Upper lobe of left lung (tissue), 6 donors: ENCODE results near the gene ADAMTS19. TPM values are rescaled to one million over a fixed set of nuclear protein-coding genes. Genes with fewer than 3 reads are reported as not detected.

Source experiments
- ATAC-seq, 2 donors: fragments of 200-7000 bp; cut with Tn5 transposase; one replicate each; pipeline ENCODE4 v1.9.1; 2022; ENCODE audit warnings: mild to moderate bottlenecking in 2 of 2, moderate library complexity in 2 of 2; ENCODE audit not compliant: low FRiP score in 2 of 2
- DNase-seq, 2 donors: peaks; one replicate each; pipeline ENCODE4 v3.0.0-alpha.2; 2019 to 2020
- H3K27ac ChIP-seq, 4 donors: fragments of 200-600 bp; sonication (generic); one replicate each; pipeline ENCODE4 v1.5.1; 2016 to 2019
- H3K27me3 ChIP-seq, 4 donors: fragments of 200-600 bp; sonication (generic); one replicate each; pipeline ENCODE4 v1.5.1; 2017 to 2019
- H3K36me3 ChIP-seq, 4 donors: fragments of 200-600 bp; sonication (generic); one replicate each; pipeline ENCODE4 v1.5.1; 2016 to 2019
- H3K4me1 ChIP-seq, 4 donors: fragments of 200-600 bp; sonication (generic); one replicate each; pipeline ENCODE4 v1.5.1; 2018 to 2019
- H3K4me3 ChIP-seq, 4 donors: fragments of 200-600 bp; sonication (generic); one replicate each; pipeline ENCODE4 v1.5.1; 2017 to 2019; ENCODE audit warnings: mild to moderate bottlenecking in 2 of 4, moderate library complexity in 1 of 4
- H3K9me3 ChIP-seq, 4 donors: fragments of 200-600 bp; sonication (generic); one replicate each; pipeline ENCODE4 v1.5.1; 2018 to 2019
- EP300 ChIP-seq, 4 donors: sonication (generic); formaldehyde crosslinking; IDR thresholded peaks; one replicate each; pipeline ENCODE4 v1.5.1; 2017; ENCODE audit warnings: antibody characterized with exemption in 4 of 4, control low read depth in 2 of 4
- POLR2A ChIP-seq, 4 donors: fragments of 450-650 bp; IDR thresholded peaks; one replicate each; pipeline ENCODE4 v1.5.1; 2016 to 2017; ENCODE audit warnings: antibody characterized with exemption in 4 of 4, mild to moderate bottlenecking in 2 of 4
- POLR2AphosphoS5 ChIP-seq, 2 donors: sonication (generic); formaldehyde crosslinking; IDR thresholded peaks; one replicate each; pipeline ENCODE4 v1.5.1; 2017; ENCODE audit warnings: antibody characterized with exemption in 2 of 2
- WGBS, 2 donors: methylation state at CpG; one replicate each; pipeline ENCODE4 v1.1.5; 2017 to 2018; 5-methylcytosine and 5-hydroxymethylcytosine counted together
- total RNA-seq, 6 donors: library from RNA; depleted of rRNA in 4 of 6; stranded (reverse); fragments of >200 nt in 4 of 6; gene quantifications; one replicate each; pipeline versions ENCODE4 v1.1.0 to v1.2.1, GENCODE V29; 2016 to 2021
- TF ChIP-seq, protein P1 (sequence below), 6 experiments: fragments of 450-650 bp in 4 of 6; fragments of 200-600 bp in 2 of 6; sonication (generic) in 2 of 6; IDR thresholded peaks; one replicate each; pipeline ENCODE4 v1.5.1; 2016 to 2019; ENCODE audit warnings: antibody characterized with exemption in 6 of 6
- donor health status: DM: no; HTN: no; CAD: no; lungs with moderate emphysema.
- donor health status: DM: no; HTN: yes; CAD: no; lungs with severe emphysema.

ADAMTS19 gene
- total RNA-seq, 6 donors from 2014 or later: 0.17 to 0.29 TPM; not detected in 4

DNA sequence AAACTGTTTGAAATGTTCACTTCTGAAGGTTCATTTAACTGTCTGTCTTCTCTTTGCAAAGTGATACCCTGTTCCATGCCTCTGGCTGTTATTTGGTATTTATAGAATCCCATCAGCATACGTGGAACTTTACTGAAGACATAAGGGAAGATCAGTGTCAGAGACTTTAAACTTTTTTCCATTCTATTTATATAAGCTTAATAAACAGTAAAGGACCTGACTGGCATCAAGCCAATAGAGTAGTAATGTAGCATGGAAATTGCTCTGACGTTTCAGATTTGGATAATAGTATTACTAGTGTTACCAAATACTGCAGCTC, 192.9 kb downstream of the ADAMTS19 start:
- H3K9me3 ChIP-seq: no peaks in the 10 kb centered on the region
- H3K27ac ChIP-seq: no peak overlapping the region
- TF ChIP-seq, protein P1, sequence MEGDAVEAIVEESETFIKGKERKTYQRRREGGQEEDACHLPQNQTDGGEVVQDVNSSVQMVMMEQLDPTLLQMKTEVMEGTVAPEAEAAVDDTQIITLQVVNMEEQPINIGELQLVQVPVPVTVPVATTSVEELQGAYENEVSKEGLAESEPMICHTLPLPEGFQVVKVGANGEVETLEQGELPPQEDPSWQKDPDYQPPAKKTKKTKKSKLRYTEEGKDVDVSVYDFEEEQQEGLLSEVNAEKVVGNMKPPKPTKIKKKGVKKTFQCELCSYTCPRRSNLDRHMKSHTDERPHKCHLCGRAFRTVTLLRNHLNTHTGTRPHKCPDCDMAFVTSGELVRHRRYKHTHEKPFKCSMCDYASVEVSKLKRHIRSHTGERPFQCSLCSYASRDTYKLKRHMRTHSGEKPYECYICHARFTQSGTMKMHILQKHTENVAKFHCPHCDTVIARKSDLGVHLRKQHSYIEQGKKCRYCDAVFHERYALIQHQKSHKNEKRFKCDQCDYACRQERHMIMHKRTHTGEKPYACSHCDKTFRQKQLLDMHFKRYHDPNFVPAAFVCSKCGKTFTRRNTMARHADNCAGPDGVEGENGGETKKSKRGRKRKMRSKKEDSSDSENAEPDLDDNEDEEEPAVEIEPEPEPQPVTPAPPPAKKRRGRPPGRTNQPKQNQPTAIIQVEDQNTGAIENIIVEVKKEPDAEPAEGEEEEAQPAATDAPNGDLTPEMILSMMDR (IDR thresholded peaks at IDR 0.05): no peak
- TF ChIP-seq POLR2AphosphoS5 (IDR thresholded peaks at IDR 0.05) (no peak), EP300 (IDR thresholded peaks at IDR 0.05) (no peak), POLR2A (IDR thresholded peaks at IDR 0.05) (no peak)
- ATAC-seq: no peak
- no peaks in the 10 kb centered on the region for H3K27me3 ChIP-seq
- no peak overlapping the region for H3K4me3 ChIP-seq
- H3K36me3 ChIP-seq: no peaks in the 10 kb centered on the region
- 23 to 33% methylated on average over 2 of the region's 2 CpGs for WGBS, 2 donors
- H3K4me1 ChIP-seq: no peaks in the 10 kb centered on the region
- DNase-seq: no peak

DNA sequence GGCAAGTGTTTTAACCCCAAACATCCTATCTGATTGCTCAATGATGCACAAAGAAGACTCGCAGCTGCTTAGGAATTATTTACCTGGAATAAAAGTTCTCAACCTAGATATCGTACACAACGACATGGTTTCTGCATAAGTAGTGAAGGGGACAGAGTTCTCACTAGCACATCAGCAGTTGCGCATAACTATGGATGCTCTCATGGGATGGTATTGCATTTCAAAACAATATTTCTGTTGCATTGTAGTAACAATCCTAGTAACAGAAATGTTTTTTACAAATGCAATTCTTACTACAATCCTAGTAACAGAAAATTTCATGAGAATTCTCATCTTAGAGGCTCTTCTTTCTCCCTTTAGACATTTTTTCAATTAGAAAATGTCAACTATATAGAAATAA, 193.3 kb downstream of the ADAMTS19 start:
- TF ChIP-seq POLR2A (IDR thresholded peaks at IDR 0.05) (no peak), EP300 (IDR thresholded peaks at IDR 0.05) (no peak), POLR2AphosphoS5 (IDR thresholded peaks at IDR 0.05) (no peak)
- TF ChIP-seq, protein P1 (IDR thresholded peaks at IDR 0.05): no peak
- Histone ChIP-seq H3K36me3 (no peaks in the 10 kb centered on the region), H3K27me3 (no peaks in the 10 kb centered on the region), H3K9me3 (no peaks in the 10 kb centered on the region), H3K4me3 (no peak overlapping the region), H3K27ac (no peak overlapping the region), H3K4me1 (no peaks in the 10 kb centered on the region)
- no peak for DNase-seq
- WGBS, 2 donors: 82 to 97% methylated on average over 4 of the region's 4 CpGs
- ATAC-seq: no peak

DNA sequence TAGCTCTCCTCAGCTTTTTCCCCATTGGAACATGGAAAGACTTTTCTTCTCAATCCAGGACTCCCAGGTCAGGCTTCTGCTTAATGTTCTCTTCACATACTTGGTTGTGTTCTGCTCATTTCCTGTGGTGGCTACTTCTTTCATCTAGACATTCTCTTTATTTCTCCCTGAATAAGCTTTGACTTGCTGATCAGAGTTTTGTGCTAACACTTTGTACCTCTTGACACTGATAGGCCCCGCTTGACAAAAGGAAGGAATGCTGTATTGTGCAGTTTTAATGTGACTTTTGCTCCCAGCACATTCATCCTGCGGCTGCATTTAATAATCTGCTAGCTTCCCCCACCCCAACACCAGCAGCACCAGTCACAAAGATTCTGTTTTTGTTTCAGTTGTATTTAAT, 196.9 kb downstream of the ADAMTS19 start:
- H3K4me1 ChIP-seq: no peaks in the 10 kb centered on the region
- no peak for TF ChIP-seq POLR2AphosphoS5 (IDR thresholded peaks at IDR 0.05)
- TF ChIP-seq POLR2A (IDR thresholded peaks at IDR 0.05): no peak
- no peak for TF ChIP-seq EP300 (IDR thresholded peaks at IDR 0.05)
- TF ChIP-seq, protein P1 (IDR thresholded peaks at IDR 0.05): no peak
- H3K27me3 ChIP-seq: no peaks in the 10 kb centered on the region
- 85 to 87% methylated on average over 2 of the region's 2 CpGs for WGBS, 2 donors
- no peak for ATAC-seq
- DNase-seq: no peak
- no peaks in the 10 kb centered on the region for H3K36me3 ChIP-seq
- H3K9me3 ChIP-seq: no peaks in the 10 kb centered on the region
- H3K4me3 ChIP-seq: no peak overlapping the region
- no peak overlapping the region for H3K27ac ChIP-seq

DNA sequence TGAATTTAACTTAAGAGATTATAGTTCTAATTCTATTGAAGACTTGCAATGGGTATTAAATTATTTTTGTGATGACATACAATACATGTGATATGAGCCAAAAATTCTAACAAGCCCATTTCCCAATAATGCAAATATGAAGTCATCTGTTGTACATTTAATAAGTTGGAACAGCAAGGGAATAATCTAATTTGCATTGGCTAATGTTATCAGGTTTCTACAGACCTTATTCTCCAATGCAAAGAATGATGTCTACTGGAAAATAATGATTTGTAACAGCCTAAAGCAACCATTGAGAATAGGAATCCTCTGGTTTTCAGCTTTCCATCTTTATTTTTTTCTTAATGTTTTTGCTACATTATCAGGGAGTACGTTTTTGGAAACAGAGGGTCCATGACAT, 198.7 kb downstream of the ADAMTS19 start:
- ATAC-seq: no peak
- WGBS, 2 donors: 64 to 71% methylated on average over 1 of the region's 1 CpG
- H3K27ac ChIP-seq: no peak overlapping the region

More for the DNA sequence above, 198.7 kb downstream of the ADAMTS19 start:
- Histone ChIP-seq H3K9me3 (no peaks in the 10 kb centered on the region), H3K4me3 (no peak overlapping the region), H3K36me3 (no peaks in the 10 kb centered on the region), H3K27me3 (no peaks in the 10 kb centered on the region), H3K4me1 (no peaks in the 10 kb centered on the region)
- TF ChIP-seq POLR2A (IDR thresholded peaks at IDR 0.05): no peak
- TF ChIP-seq, protein P1 (IDR thresholded peaks at IDR 0.05): no peak
- no peak for TF ChIP-seq EP300 (IDR thresholded peaks at IDR 0.05)
- TF ChIP-seq POLR2AphosphoS5 (IDR thresholded peaks at IDR 0.05): no peak
- no peak for DNase-seq
